TTC549 (cell line): ENCODE data around the gene WDR18.
"Not testable (repeated sequence)": the region's sequence is repeated elsewhere in the genome, so short reads cannot be mapped to it uniquely, and the experiment has no call there.

Source experiments
- FAIRE-seq: peaks from 2 replicates; lab custom pipeline; 2012; peaks lifted over from hg19 to GRCh38; lab: Jason Lieb, UNC

Gene WDR18

GRCh38 chr19:1020868-1021425 lies 36.8 kb downstream of the WDR18 start, which contains the start of gene TMEM259:
TMEM259 (minus strand) TSS chr19:1021123; CDS start chr19:1020996, 127 bp downstream.
- FAIRE-seq = peak; percentile 31

DNA sequence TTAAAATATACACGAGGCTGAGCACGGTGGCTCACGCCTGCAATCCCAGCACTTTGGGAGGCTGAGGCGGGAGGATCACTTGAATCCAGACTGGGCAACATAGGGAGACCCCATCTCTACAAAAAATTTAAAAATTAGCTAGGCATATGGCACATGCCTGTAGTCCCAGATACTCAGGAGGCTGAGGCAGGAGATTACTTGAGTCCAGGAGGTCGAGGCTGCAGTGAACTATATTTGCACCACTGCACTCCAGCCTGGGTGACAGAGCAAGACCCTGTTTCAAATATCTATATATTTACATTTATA lies 39.7 kb downstream of the WDR18 start:
- not testable (repeated sequence) for FAIRE-seq

GRCh38 chr19:1025080-1025479 lies 40.9 kb downstream of the WDR18 start:
- not testable (repeated sequence) for FAIRE-seq

DNA sequence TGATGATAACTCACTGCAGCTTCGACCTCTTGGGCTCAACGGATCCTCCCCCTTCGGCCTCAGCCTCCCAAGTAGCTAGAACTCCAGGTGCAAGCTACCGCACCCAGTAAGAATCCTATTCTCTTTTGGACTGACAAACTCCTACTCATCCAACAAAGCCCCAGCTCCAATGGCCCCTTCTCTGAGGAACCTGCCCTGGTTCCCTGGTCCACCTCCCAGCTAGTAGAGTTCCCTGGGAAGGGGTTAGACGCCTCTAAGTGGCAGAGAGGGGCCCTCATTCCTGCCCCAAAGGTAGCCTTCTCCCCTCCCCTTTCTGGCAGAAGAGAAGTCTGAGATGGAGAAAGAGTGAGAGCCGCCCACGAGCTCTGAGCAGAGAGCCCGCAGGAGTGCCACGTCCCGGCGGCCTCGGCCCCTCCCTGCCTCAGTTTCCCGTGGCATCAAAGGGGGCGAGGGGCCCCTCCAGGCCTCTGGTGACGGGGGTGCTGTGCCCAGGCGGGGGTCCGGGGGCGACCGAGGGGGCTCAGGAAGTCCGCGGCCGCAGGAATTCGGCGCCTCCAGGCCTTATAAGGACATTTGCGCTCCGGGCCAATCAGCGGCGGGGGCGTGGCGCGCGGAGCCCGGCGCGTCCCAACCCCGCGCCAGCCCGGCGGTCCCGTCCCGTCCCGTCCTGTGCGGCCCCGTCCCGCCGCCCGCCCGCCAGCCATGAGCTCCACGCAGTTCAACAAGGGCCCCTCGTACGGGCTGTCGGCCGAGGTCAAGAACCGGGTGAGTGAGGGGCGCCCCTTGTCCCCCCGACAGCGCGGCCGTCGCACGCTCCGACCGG lies 42.0 kb downstream of the WDR18 start, which contains the start of gene CNN2:
Gene CNN2, plus strand, starts transcription at position 649 of the 823 bp plus-strand sequence. Its CDS starts 54 bp downstream, at position 703.
- no peak for FAIRE-seq

GRCh38 chr19:1026783-1027649 lies 42.9 kb downstream of the WDR18 start:
- FAIRE-seq = no peak

DNA sequence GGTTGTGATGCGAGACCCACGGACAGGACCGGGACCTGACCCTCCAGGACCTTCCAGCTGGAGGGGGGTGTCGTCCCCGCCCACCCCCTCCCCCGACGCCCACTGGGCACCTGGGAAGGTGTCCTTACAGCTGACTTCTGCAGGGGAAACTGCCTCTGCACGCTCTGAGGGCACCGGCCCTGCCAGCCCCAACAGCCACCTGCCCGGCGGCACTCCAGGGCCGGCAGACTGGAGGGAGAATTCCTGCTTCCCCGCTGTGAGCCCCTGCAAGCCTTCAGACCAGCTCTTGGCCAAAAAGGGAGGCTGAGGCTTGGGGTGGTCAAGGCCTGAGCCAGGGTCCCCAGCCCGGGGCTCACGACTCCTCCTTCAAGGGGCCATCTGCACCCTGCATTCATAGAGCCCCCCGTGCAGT lies 43.5 kb downstream of the WDR18 start:
- no peak for FAIRE-seq

GRCh38 chr19:1028062-1028926 lies 44.1 kb downstream of the WDR18 start:
- no peak for FAIRE-seq

GRCh38 chr19:1032264-1032867 lies 48.2 kb downstream of the WDR18 start:
- no peak for FAIRE-seq

DNA sequence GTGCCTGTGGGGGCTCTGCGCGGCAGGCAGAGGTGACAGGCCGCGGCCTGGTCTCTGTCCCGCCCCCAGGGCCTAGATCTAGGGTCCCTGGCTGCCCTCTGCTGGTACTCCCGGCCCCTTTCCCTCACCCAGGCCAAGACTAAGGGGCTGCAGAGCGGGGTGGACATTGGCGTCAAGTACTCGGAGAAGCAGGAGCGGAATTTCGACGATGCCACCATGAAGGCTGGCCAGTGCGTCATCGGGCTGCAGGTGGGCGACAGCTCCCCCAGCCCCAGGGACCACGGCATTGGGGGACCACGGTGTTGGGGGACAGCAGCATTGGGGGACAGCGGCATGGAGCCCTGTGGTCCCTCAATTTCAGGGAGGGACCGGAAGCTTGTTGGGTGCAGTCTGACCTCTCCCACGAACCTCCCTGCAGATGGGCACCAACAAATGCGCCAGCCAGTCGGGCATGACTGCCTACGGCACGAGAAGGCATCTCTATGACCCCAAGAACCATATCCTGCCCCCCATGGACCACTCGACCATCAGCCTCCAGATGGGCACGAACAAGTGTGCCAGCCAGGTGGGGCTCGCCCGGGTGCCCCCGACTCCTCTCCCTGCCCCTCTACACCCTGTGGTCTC lies 52.0 kb downstream of the WDR18 start:
- no peak for FAIRE-seq

DNA sequence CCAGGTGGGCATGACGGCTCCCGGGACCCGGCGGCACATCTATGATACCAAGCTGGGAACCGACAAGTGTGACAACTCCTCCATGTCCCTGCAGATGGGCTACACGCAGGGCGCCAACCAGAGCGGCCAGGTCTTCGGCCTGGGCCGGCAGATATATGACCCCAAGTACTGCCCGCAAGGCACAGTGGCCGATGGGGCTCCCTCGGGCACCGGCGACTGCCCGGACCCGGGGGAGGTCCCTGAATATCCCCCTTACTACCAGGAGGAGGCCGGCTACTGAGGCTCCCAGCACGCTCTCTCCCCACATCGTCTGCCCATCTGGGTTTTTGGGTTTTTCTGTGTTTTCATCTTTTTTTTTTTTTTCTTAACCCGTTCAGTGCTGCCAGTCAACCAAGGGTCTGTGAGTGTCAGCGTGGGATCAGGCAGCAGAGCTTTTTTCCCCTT lies 53.5 kb downstream of the WDR18 start:
- no peak for FAIRE-seq

DNA sequence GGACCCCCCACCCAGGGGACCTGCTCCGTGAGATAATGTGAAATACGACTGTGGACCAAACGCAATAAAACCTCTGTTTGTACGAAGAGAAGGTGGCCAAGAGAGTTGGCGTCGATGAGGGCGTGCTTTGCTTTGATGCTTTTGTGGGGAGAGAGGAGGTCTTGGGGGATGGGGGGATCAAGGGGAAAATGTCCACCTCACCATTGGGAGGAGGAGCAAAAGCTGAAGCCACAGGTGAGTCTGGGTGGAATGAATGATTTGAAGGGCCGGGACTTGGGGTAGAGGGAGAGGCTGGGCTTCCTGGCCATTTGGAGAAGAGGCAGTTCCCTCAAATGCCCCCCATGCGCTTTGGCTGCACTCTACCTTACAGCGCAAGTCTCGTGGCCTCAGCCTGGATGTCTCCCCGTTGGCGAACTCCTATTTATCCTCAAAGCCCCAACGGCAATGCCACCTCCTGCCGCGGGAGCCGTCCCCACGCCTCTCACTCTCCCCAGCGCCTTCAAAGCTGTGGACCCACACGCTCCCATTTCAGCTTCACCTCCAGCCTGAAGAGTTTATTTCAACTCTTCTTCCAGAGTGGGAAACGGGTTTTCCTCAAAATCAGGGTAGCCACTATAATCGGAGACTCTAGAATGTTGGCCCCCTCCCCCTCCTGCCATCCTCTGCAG lies 55.0 kb downstream of the WDR18 start:
- FAIRE-seq = no peak

- FAIRE-seq = peak; percentile 80
Measured at GRCh38 chr19:1039646-1040475, 55.7 kb downstream of the WDR18 start, which contains the start of gene ABCA7. ABCA7 (plus strand) TSS chr19:1040107; CDS start chr19:1041362, 1,255 bp downstream.

GRCh38 chr19:1040476-1041271 lies 56.5 kb downstream of the WDR18 start:
- peak; percentile 52 for FAIRE-seq

- no peak for FAIRE-seq
Measured at GRCh38 chr19:1041272-1041834, 57.2 kb downstream of the WDR18 start.

GRCh38 chr19:1041835-1042685 lies 57.9 kb downstream of the WDR18 start:
- FAIRE-seq = no peak

DNA sequence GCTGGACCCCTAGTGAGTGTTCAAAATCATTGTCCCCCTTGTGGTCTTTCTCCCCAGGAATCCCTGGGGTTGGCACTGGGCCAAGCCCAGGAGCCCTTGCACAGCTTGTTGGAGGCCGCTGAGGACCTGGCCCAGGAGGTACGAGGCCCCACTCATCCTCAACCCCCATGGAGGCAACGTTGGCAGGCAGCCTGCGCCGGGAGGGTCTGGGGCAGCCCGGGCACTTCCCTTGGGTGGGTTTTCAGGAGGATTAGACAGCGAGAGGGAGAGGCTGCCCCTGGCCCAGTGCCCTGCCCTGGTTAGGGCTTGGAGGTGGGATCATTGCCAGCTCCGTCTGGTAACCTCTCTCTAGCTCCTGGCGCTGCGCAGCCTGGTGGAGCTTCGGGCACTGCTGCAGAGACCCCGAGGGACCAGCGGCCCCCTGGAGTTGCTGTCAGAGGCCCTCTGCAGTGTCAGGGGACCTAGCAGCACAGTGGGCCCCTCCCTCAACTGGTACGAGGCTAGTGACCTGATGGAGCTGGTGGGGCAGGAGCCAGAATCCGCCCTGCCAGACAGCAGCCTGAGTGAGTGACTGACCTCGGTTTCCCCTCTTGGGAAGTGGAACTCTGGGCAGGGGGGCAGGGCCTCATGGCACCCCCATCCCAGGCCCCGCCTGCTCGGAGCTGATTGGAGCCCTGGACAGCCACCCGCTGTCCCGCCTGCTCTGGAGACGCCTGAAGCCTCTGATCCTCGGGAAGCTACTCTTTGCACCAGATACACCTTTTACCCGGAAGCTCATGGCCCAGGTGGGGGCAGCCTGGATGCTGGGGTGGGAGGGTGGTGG lies 58.8 kb downstream of the WDR18 start:
- no peak for FAIRE-seq
